ENCODE results near the gene NSRP1.

NSRP1 gene

GRCh38 chr17:30235386-30236296, 119.0 kb downstream of the NSRP1 start, which contains the start of gene SLC6A4:
TSS of gene SLC6A4 (minus strand) at chr17:30235697. CDS start at chr17:30221958, 13,739 bp downstream.
- intact Hi-C loops (cut with DNase I): loop anchor here (10.0 kb wide), 1 partner anchor 111 kb away; no protein-coding TSS in a partner anchor
- no peak for DNase-seq

Data from posterior cingulate gyrus (tissue), 11 donors.